Cardiac fibroblast (primary cell): ENCODE results near the gene NGF.

ENCODE experiments used
- DNase-seq, 2 donors: peaks; one replicate each; pipeline versions ENCODE4 v3.0.0 to v3.0.0-alpha.2; 2010; ENCODE audit warnings: low read depth in 2 of 2
- H3K4me3 ChIP-seq, 2 donors: replicated peaks in 1 of 2; 1 replicate in 1 of 2; 2 replicates in 1 of 2; pipeline ENCODE4 v1.5.1; 2011; ENCODE audit warnings: low read depth in 2 of 2, low read length in 2 of 2, mild to moderate bottlenecking in 2 of 2, moderate library complexity in 1 of 2
- CTCF ChIP-seq: IDR thresholded peaks from one replicate; pipeline ENCODE4 v1.5.1; 2011; ENCODE audit warnings: low read depth, mild to moderate bottlenecking, low read length, inconsistent platforms

NGF gene

GRCh38 chr1:115337276-115337632 lies 795 bp downstream of the NGF start:
- DNase-seq: no peak
- H3K4me3 ChIP-seq: peak overlapping the region; percentile 46 to 63
- no peak for TF ChIP-seq CTCF

GRCh38 chr1:115336741-115337140 lies 1.3 kb downstream of the NGF start:
- DNase-seq: no peak
- TF ChIP-seq CTCF: no peak
- no peak overlapping the region for H3K4me3 ChIP-seq

GRCh38 chr1:115332813-115333608 lies 5.0 kb downstream of the NGF start:
- no peak overlapping the region for H3K4me3 ChIP-seq
- TF ChIP-seq CTCF: no peak
- DNase-seq: peak; percentile 80 to 91

GRCh38 chr1:115331558-115332331 lies 6.3 kb downstream of the NGF start:
- peak; percentile 26 to 39 for DNase-seq
- no peak overlapping the region for H3K4me3 ChIP-seq
- no peak for TF ChIP-seq CTCF

GRCh38 chr1:115330480-115331013 lies 7.5 kb downstream of the NGF start:
- peak; percentile 47 to 73 for DNase-seq
- no peak for TF ChIP-seq CTCF
- no peak overlapping the region for H3K4me3 ChIP-seq

GRCh38 chr1:115329965-115330364 lies 8.1 kb downstream of the NGF start:
- no peak for TF ChIP-seq CTCF
- peak in 1 of 2 donors; percentile 30 for DNase-seq
- no peak overlapping the region for H3K4me3 ChIP-seq
